WTC11 (cell line): ENCODE data around the gene KIF17.

Experiments used
- ARID4B ChIP-seq: sonication (generic); formaldehyde crosslinking; IDR thresholded peaks from 2 replicates; pipeline ENCODE4 v1.8.0; 2023; ENCODE audit warnings: missing genetic modification reagents, mild to moderate bottlenecking, borderline replicate concordance
- ATF1 ChIP-seq: sonication (generic); formaldehyde crosslinking; IDR thresholded peaks from 2 replicates; pipeline ENCODE4 v1.8.1; 2023; ENCODE audit warnings: mild to moderate bottlenecking, moderate library complexity, missing genetic modification reagents
- CREB1 ChIP-seq: sonication (generic); formaldehyde crosslinking; IDR thresholded peaks from 2 replicates; pipeline ENCODE4 v1.8.0; 2023; ENCODE audit warnings: mild to moderate bottlenecking, missing genetic modification reagents
- CTCF ChIP-seq: fragments of 200-600 bp; IDR thresholded peaks from 2 replicates; pipeline ENCODE4 v1.8.0; 2022; ENCODE audit warnings: antibody characterized with exemption
- E2F1 ChIP-seq: sonication (generic); formaldehyde crosslinking; IDR thresholded peaks from 2 replicates; pipeline ENCODE4 v1.8.0; 2022; ENCODE audit warnings: mild to moderate bottlenecking, missing genetic modification reagents
- E2F4 ChIP-seq: sonication (generic); formaldehyde crosslinking; IDR thresholded peaks from 2 replicates; pipeline ENCODE4 v1.8.1; 2022; ENCODE audit warnings: low read depth, mild to moderate bottlenecking, moderate library complexity, missing genetic modification reagents, borderline replicate concordance
- E2F5 ChIP-seq: sonication (generic); formaldehyde crosslinking; IDR thresholded peaks from 2 replicates; pipeline ENCODE4 v1.8.1; 2022; ENCODE audit warnings: mild to moderate bottlenecking, moderate library complexity, missing genetic modification reagents
- ERG ChIP-seq: fragments of 250-450 bp; sonication (Bioruptor Pico); IDR thresholded peaks from 2 replicates; pipeline ENCODE4 v1.8.0; 2021; ENCODE audit warnings: mild to moderate bottlenecking
- ESRRA ChIP-seq: sonication (generic); formaldehyde crosslinking; IDR thresholded peaks from 2 replicates; pipeline ENCODE4 v1.8.1; 2022; ENCODE audit warnings: mild to moderate bottlenecking, missing genetic modification reagents, borderline replicate concordance
- FOXP4 ChIP-seq: sonication (generic); formaldehyde crosslinking; IDR thresholded peaks from 2 replicates; pipeline ENCODE4 v1.8.0; 2022; ENCODE audit warnings: mild to moderate bottlenecking, missing genetic modification reagents
- GABPB1 ChIP-seq: sonication (generic); formaldehyde crosslinking; IDR thresholded peaks from 2 replicates; pipeline ENCODE4 v1.8.1; 2023; ENCODE audit warnings: mild to moderate bottlenecking, missing genetic modification reagents
- NR2C2 ChIP-seq: sonication (generic); formaldehyde crosslinking; IDR thresholded peaks from 2 replicates; pipeline ENCODE4 v1.8.0; 2022; ENCODE audit warnings: mild to moderate bottlenecking, missing genetic modification reagents
- TP53 ChIP-seq: sonication (generic); formaldehyde crosslinking; IDR thresholded peaks from 2 replicates; pipeline ENCODE4 v1.8.1; 2023; ENCODE audit warnings: mild to moderate bottlenecking, missing genetic modification reagents
- ZNF263 ChIP-seq: sonication (generic); formaldehyde crosslinking; IDR thresholded peaks from 2 replicates; pipeline ENCODE4 v1.8.1; 2022; ENCODE audit warnings: low read depth, mild to moderate bottlenecking, moderate library complexity, missing genetic modification reagents

GRCh38 chr1:20705203-20705755, 12.5 kb downstream of the KIF17 start:
- TF ChIP-seq CREB1 (CRISPR knock-in tag), result no peak
- no peak for TF ChIP-seq TP53 (CRISPR knock-in tag)
- TF ChIP-seq ATF1 (CRISPR knock-in tag), result no peak
- TF ChIP-seq CTCF, result no peak
- TF ChIP-seq E2F1 (CRISPR knock-in tag), result no peak
- no peak for TF ChIP-seq GABPB1 (CRISPR knock-in tag)
- no peak for TF ChIP-seq NR2C2
- no peak for TF ChIP-seq ZNF263
- TF ChIP-seq FOXP4 (CRISPR knock-in tag), result no peak
- no peak for TF ChIP-seq E2F5 (CRISPR knock-in tag)
- TF ChIP-seq ESRRA, result no peak
- TF ChIP-seq ARID4B (CRISPR knock-in tag), result no peak
- TF ChIP-seq ERG (CRISPR knock-in tag), result no peak
- TF ChIP-seq E2F4 (CRISPR knock-in tag), result no peak
